ENCODE measurements around the gene CUBN. TPM values are rescaled to one million over a fixed set of nuclear protein-coding genes. Genes with fewer than 3 reads are reported as not detected.

The CUBN gene
- total RNA-seq, 1 experiment from 2014 or later = 0.46 TPM

DNA sequence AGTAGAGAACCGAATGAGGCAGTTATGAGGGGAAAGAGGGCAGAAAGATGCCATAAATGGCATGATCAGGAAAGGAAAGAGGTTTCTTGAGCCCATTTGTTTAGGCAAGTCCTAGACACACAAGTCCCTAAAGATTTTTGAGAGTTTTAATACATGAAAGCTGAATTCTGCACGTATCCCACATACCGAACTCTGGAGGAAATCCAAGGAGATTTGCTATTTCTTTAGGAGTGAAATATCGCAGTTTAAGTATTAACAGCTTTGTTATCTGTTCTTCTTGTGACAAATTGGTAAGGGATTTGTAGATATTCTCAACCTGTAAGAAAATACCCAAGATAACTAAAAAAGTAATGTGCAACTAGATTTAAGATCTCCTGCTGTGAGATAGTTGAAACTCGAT is 23.7 kb upstream of the CUBN start:
- no peak for TF ChIP-seq MYBL2 (CRISPR knock-in tag; IDR thresholded peaks at IDR 0.05)
- no peak for TF ChIP-seq ZNF423 (CRISPR knock-in tag; IDR thresholded peaks at IDR 0.05)
- TF ChIP-seq, protein P1, sequence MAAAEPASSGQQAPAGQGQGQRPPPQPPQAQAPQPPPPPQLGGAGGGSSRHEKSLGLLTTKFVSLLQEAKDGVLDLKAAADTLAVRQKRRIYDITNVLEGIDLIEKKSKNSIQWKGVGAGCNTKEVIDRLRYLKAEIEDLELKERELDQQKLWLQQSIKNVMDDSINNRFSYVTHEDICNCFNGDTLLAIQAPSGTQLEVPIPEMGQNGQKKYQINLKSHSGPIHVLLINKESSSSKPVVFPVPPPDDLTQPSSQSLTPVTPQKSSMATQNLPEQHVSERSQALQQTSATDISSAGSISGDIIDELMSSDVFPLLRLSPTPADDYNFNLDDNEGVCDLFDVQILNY (CRISPR knock-in tag; IDR thresholded peaks at IDR 0.05) = no peak
- TF ChIP-seq OVOL2 (CRISPR knock-in tag; IDR thresholded peaks at IDR 0.05; ENCODE audit: borderline replicate concordance) = no peak
- no peak for TF ChIP-seq RORB (CRISPR knock-in tag; IDR thresholded peaks at IDR 0.05)
- TF ChIP-seq, protein P2, sequence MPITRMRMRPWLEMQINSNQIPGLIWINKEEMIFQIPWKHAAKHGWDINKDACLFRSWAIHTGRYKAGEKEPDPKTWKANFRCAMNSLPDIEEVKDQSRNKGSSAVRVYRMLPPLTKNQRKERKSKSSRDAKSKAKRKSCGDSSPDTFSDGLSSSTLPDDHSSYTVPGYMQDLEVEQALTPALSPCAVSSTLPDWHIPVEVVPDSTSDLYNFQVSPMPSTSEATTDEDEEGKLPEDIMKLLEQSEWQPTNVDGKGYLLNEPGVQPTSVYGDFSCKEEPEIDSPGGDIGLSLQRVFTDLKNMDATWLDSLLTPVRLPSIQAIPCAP (CRISPR knock-in tag; IDR thresholded peaks at IDR 0.05) = no peak
- TF ChIP-seq, protein P3, sequence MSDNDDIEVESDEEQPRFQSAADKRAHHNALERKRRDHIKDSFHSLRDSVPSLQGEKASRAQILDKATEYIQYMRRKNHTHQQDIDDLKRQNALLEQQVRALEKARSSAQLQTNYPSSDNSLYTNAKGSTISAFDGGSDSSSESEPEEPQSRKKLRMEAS (CRISPR knock-in tag; IDR thresholded peaks at IDR 0.05) = no peak
- TF ChIP-seq, protein P4, sequence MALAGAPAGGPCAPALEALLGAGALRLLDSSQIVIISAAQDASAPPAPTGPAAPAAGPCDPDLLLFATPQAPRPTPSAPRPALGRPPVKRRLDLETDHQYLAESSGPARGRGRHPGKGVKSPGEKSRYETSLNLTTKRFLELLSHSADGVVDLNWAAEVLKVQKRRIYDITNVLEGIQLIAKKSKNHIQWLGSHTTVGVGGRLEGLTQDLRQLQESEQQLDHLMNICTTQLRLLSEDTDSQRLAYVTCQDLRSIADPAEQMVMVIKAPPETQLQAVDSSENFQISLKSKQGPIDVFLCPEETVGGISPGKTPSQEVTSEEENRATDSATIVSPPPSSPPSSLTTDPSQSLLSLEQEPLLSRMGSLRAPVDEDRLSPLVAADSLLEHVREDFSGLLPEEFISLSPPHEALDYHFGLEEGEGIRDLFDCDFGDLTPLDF (CRISPR knock-in tag; IDR thresholded peaks at IDR 0.05) = no peak
- TF ChIP-seq CBFB (CRISPR knock-in tag; IDR thresholded peaks at IDR 0.05; ENCODE audit: low read depth) = no peak
- no peak for TF ChIP-seq EMX1 (CRISPR knock-in tag; IDR thresholded peaks at IDR 0.05)
- no peak for TF ChIP-seq ELF4 (CRISPR knock-in tag; IDR thresholded peaks at IDR 0.05; ENCODE audit: low read depth)
- no peak for TF ChIP-seq CREB1 (CRISPR knock-in tag; IDR thresholded peaks at IDR 0.05)
- TF ChIP-seq, protein P5, sequence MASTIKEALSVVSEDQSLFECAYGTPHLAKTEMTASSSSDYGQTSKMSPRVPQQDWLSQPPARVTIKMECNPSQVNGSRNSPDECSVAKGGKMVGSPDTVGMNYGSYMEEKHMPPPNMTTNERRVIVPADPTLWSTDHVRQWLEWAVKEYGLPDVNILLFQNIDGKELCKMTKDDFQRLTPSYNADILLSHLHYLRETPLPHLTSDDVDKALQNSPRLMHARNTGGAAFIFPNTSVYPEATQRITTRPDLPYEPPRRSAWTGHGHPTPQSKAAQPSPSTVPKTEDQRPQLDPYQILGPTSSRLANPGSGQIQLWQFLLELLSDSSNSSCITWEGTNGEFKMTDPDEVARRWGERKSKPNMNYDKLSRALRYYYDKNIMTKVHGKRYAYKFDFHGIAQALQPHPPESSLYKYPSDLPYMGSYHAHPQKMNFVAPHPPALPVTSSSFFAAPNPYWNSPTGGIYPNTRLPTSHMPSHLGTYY (CRISPR knock-in tag; IDR thresholded peaks at IDR 0.05) = no peak
- DNase-seq (ENCODE audit: low spot score) (no peak), ATAC-seq (no peak)
- Mint-ChIP-seq H3K4me3 (no peak overlapping the region), H3K4me1 (no peaks in the 10 kb centered on the region), H3K36me3 (no peaks in the 10 kb centered on the region), H3K9me3 (no peaks in the 10 kb centered on the region), H3K27me3 (ENCODE audit: low read depth) (no peaks in the 10 kb centered on the region), H3K27ac (no peak overlapping the region)
- POLR2A ChIA-PET = no interaction called here
- CTCF ChIA-PET = no interaction called here

DNA sequence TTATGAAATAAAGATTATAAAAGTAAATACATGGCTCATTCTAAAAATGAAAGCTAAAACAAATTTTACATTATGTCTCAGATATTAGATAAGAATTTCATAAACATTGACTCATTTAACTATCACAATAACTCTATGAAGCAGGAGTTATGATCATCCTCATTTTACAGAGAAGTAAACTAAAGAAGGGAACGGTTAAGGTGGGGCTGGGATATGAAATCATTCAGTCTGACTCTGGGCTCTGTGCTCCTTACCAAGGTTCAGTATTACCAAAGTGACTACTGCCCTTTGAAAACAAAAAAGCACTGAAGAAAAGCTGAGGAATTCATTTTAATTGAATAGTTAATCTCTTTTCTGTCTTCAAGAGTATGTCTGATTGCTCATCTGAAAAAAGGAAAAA is 22.1 kb upstream of the CUBN start:
- DNase-seq (ENCODE audit: low spot score) (no peak), ATAC-seq (no peak)
- ChIA-PET POLR2A (no interaction called here), CTCF (no interaction called here)
- Mint-ChIP-seq H3K27me3 (ENCODE audit: low read depth) (no peaks in the 10 kb centered on the region), H3K4me3 (no peak overlapping the region), H3K4me1 (no peaks in the 10 kb centered on the region), H3K9me3 (no peaks in the 10 kb centered on the region), H3K36me3 (no peaks in the 10 kb centered on the region), H3K27ac (no peak overlapping the region)
- no peak for TF ChIP-seq PRRX2 (CRISPR knock-in tag; IDR thresholded peaks at IDR 0.05)
- TF ChIP-seq TP53 (CRISPR knock-in tag; IDR thresholded peaks at IDR 0.05) = no peak
- no peak for TF ChIP-seq SMAD3 (CRISPR knock-in tag; IDR thresholded peaks at IDR 0.05; ENCODE audit: borderline replicate concordance)
- TF ChIP-seq, protein P6, sequence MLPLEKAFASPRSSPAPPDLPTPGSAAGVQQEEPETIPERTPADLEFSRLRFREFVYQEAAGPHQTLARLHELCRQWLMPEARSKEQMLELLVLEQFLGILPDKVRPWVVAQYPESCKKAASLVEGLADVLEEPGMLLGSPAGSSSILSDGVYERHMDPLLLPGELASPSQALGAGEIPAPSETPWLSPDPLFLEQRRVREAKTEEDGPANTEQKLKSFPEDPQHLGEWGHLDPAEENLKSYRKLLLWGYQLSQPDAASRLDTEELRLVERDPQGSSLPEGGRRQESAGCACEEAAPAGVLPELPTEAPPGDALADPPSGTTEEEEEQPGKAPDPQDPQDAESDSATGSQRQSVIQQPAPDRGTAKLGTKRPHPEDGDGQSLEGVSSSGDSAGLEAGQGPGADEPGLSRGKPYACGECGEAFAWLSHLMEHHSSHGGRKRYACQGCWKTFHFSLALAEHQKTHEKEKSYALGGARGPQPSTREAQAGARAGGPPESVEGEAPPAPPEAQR (CRISPR knock-in tag; IDR thresholded peaks at IDR 0.05) = no peak
- TF ChIP-seq, protein P7, sequence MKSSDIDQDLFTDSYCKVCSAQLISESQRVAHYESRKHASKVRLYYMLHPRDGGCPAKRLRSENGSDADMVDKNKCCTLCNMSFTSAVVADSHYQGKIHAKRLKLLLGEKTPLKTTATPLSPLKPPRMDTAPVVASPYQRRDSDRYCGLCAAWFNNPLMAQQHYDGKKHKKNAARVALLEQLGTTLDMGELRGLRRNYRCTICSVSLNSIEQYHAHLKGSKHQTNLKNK (CRISPR knock-in tag; IDR thresholded peaks at IDR 0.05) = no peak
- no peak for TF ChIP-seq ZNF423 (CRISPR knock-in tag; IDR thresholded peaks at IDR 0.05)
- TF ChIP-seq, protein P8, sequence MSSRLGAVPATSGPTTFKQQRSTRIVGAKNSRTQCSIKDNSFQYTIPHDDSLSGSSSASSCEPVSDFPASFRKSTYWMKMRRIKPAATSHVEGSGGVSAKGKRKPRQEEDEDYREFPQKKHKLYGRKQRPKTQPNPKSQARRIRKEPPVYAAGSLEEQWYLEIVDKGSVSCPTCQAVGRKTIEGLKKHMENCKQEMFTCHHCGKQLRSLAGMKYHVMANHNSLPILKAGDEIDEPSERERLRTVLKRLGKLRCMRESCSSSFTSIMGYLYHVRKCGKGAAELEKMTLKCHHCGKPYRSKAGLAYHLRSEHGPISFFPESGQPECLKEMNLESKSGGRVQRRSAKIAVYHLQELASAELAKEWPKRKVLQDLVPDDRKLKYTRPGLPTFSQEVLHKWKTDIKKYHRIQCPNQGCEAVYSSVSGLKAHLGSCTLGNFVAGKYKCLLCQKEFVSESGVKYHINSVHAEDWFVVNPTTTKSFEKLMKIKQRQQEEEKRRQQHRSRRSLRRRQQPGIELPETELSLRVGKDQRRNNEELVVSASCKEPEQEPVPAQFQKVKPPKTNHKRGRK (CRISPR knock-in tag; IDR thresholded peaks at IDR 0.05; ENCODE audit: borderline replicate concordance) = no peak
- TF ChIP-seq, protein P9, sequence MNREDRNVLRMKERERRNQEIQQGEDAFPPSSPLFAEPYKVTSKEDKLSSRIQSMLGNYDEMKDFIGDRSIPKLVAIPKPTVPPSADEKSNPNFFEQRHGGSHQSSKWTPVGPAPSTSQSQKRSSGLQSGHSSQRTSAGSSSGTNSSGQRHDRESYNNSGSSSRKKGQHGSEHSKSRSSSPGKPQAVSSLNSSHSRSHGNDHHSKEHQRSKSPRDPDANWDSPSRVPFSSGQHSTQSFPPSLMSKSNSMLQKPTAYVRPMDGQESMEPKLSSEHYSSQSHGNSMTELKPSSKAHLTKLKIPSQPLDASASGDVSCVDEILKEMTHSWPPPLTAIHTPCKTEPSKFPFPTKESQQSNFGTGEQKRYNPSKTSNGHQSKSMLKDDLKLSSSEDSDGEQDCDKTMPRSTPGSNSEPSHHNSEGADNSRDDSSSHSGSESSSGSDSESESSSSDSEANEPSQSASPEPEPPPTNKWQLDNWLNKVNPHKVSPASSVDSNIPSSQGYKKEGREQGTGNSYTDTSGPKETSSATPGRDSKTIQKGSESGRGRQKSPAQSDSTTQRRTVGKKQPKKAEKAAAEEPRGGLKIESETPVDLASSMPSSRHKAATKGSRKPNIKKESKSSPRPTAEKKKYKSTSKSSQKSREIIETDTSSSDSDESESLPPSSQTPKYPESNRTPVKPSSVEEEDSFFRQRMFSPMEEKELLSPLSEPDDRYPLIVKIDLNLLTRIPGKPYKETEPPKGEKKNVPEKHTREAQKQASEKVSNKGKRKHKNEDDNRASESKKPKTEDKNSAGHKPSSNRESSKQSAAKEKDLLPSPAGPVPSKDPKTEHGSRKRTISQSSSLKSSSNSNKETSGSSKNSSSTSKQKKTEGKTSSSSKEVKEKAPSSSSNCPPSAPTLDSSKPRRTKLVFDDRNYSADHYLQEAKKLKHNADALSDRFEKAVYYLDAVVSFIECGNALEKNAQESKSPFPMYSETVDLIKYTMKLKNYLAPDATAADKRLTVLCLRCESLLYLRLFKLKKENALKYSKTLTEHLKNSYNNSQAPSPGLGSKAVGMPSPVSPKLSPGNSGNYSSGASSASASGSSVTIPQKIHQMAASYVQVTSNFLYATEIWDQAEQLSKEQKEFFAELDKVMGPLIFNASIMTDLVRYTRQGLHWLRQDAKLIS (CRISPR knock-in tag; IDR thresholded peaks at IDR 0.05; ENCODE audit: borderline replicate concordance) = no peak
- TF ChIP-seq, protein P10, sequence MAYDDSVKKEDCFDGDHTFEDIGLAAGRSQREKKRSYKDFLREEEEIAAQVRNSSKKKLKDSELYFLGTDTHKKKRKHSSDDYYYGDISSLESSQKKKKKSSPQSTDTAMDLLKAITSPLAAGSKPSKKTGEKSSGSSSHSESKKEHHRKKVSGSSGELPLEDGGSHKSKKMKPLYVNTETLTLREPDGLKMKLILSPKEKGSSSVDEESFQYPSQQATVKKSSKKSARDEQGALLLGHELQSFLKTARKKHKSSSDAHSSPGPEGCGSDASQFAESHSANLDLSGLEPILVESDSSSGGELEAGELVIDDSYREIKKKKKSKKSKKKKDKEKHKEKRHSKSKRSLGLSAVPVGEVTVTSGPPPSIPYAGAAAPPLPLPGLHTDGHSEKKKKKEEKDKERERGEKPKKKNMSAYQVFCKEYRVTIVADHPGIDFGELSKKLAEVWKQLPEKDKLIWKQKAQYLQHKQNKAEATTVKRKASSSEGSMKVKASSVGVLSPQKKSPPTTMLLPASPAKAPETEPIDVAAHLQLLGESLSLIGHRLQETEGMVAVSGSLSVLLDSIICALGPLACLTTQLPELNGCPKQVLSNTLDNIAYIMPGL (CRISPR knock-in tag; IDR thresholded peaks at IDR 0.05) = no peak

Data from WTC11 (cell line).